Tibial nerve (tissue), 4 donors: ENCODE results near the gene LRTM1.

Source experiments
- EP300 ChIP-seq, 2 donors: sonication (generic); formaldehyde crosslinking; IDR thresholded peaks; one replicate each; pipeline ENCODE4 v1.6.1; 2017; ENCODE audit warnings: antibody characterized with exemption in 2 of 2, mild to moderate bottlenecking in 1 of 2
- POLR2A ChIP-seq, 2 donors: fragments of 450-650 bp; IDR thresholded peaks; one replicate each; pipeline ENCODE4 v1.6.1; 2017; ENCODE audit warnings: antibody characterized with exemption in 2 of 2, mild to moderate bottlenecking in 2 of 2, moderate library complexity in 2 of 2
- TF ChIP-seq, protein P1 (sequence below), 5 experiments: fragments of 200-600 bp in 3 of 5; fragments of 450-650 bp in 2 of 5; sonication (generic) in 3 of 5; IDR thresholded peaks; one replicate each; pipeline ENCODE4 v1.5.1; 2016 to 2019; ENCODE audit warnings: antibody characterized with exemption in 5 of 5, mild to moderate bottlenecking in 3 of 5, moderate library complexity in 2 of 5

DNA sequence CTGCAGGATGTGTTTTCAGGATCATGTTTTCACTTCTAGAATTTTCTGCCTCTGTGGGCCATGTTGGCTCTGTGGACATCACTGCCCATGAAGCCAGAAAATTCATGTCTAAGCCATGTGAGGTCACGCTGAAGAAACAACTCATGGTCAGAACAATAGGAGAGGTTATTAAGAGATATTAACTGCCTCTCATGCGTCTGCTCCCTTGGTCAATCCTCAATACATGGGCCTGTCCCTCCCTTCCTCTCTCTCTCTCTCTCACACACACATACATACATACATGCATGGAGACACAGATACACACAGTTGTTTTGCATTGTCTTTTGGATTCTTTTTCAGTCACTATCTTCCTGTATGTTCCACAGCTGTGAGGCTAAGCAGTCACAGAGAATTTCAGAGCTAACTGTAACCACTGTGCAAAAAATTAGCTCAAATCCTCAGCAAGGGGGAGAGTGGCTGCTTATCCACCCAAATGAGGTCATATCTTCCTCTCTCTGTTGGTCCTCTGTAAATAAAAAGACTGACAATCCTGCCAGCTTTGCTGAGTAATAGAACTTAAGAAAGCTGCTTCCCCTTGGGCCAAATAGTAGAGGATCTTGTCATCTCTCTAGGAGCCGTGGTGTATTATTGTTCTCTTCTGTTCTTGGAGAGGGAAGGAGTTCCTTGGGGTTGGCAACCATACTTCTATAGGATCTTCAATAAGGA is 45.6 kb downstream of the LRTM1 start:
- TF ChIP-seq, protein P1, sequence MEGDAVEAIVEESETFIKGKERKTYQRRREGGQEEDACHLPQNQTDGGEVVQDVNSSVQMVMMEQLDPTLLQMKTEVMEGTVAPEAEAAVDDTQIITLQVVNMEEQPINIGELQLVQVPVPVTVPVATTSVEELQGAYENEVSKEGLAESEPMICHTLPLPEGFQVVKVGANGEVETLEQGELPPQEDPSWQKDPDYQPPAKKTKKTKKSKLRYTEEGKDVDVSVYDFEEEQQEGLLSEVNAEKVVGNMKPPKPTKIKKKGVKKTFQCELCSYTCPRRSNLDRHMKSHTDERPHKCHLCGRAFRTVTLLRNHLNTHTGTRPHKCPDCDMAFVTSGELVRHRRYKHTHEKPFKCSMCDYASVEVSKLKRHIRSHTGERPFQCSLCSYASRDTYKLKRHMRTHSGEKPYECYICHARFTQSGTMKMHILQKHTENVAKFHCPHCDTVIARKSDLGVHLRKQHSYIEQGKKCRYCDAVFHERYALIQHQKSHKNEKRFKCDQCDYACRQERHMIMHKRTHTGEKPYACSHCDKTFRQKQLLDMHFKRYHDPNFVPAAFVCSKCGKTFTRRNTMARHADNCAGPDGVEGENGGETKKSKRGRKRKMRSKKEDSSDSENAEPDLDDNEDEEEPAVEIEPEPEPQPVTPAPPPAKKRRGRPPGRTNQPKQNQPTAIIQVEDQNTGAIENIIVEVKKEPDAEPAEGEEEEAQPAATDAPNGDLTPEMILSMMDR (IDR thresholded peaks at IDR 0.05), result no peak
- TF ChIP-seq POLR2A (IDR thresholded peaks at IDR 0.05) (no peak), EP300 (IDR thresholded peaks at IDR 0.05) (no peak)
